Naive thymus-derived CD4-positive, alpha-beta T cell (primary cell): Measurements from ENCODE around the gene DMAP1. TPM values are rescaled to one million over a fixed set of nuclear protein-coding genes. Genes with fewer than 3 reads are reported as not detected.

Experiments
- ATAC-seq: fragments of 150-1000 bp; cut with Tn5 transposase; 2 replicates; pipeline ENCODE4 v1.10.0; 2021; ENCODE audit warnings: mild to moderate bottlenecking, moderate library complexity
- CTCF ChIA-PET: fragments of 350-600 bp; sonication (Branson Sonifier 250); formaldehyde crosslinking; loops from one replicate; lab custom pipeline; 2021; ENCODE audit warnings: antibody characterized with exemption; lab: Charles Lee
- POLR2A ChIA-PET: fragments of 350-600 bp; sonication (Branson Sonifier 250); formaldehyde crosslinking; loops from one replicate; lab custom pipeline; 2021; ENCODE audit warnings: antibody characterized with exemption, inconsistent platforms; lab: Charles Lee
- DNase-seq, 9 donors: peaks; one replicate each; pipeline versions ENCODE4 v3.0.0 to v3.0.0-alpha.2; 2020 to 2022; ENCODE audit warnings: mixed read lengths in 1 of 9
- H3K27ac ChIP-seq: one replicate; pipeline ENCODE4 v1.7.0; 2013; ENCODE audit warnings: mild to moderate bottlenecking, low read depth, low read length, moderate library complexity
- H3K27me3 ChIP-seq, 2 donors: one replicate each; pipeline ENCODE4 v1.7.0; 2013; ENCODE audit warnings: low read length in 2 of 2, mild to moderate bottlenecking in 2 of 2, moderate library complexity in 2 of 2; ENCODE audit not compliant: control insufficient read depth in 2 of 2, insufficient read depth in 2 of 2
- H3K36me3 ChIP-seq, 3 experiments: 1 replicate in 2 of 3; 2 replicates in 1 of 3; pipeline ENCODE4 v1.7.0; 2013; ENCODE audit warnings: low read length in 3 of 3, mild to moderate bottlenecking in 3 of 3, moderate library complexity in 1 of 3; ENCODE audit not compliant: insufficient read depth in 3 of 3, control insufficient read depth in 2 of 3
- H3K4me1 ChIP-seq, 2 donors: one replicate each; pipeline ENCODE4 v1.7.0; 2013; ENCODE audit warnings: low read length in 2 of 2, mild to moderate bottlenecking in 2 of 2, moderate library complexity in 1 of 2; ENCODE audit not compliant: control insufficient read depth in 2 of 2, insufficient read depth in 2 of 2
- H3K4me3 ChIP-seq: 2 replicates; pipeline ENCODE4 v1.7.0; 2013; ENCODE audit warnings: mild to moderate bottlenecking, low read length
- H3K9me3 ChIP-seq, 3 experiments: 1 replicate in 2 of 3; 2 replicates in 1 of 3; pipeline ENCODE4 v1.7.0; 2013; ENCODE audit warnings: low read length in 3 of 3; ENCODE audit not compliant: control insufficient read depth in 2 of 3
- H3K27ac Mint-ChIP-seq, 9 donors: one replicate each; pipeline ENCODE4 v1.8.0; 2020 to 2022; ENCODE audit warnings: mixed read lengths in 9 of 9, mild to moderate bottlenecking in 8 of 9, moderate library complexity in 5 of 9, inconsistent platforms in 2 of 9
- H3K27me3 Mint-ChIP-seq, 5 donors: one replicate each; pipeline ENCODE4 v1.8.0; 2021 to 2022; ENCODE audit warnings: mixed read lengths in 5 of 5, mild to moderate bottlenecking in 1 of 5
- H3K36me3 Mint-ChIP-seq, 5 donors: one replicate each; pipeline ENCODE4 v1.8.0; 2020 to 2022; ENCODE audit warnings: mixed read lengths in 5 of 5, mild to moderate bottlenecking in 3 of 5, inconsistent platforms in 1 of 5
- H3K4me1 Mint-ChIP-seq, 7 donors: one replicate each; pipeline ENCODE4 v1.8.0; 2020 to 2022; ENCODE audit warnings: mixed read lengths in 7 of 7, mild to moderate bottlenecking in 3 of 7, inconsistent platforms in 1 of 7
- H3K4me3 Mint-ChIP-seq, 10 donors: one replicate each; pipeline ENCODE4 v1.8.0; 2020 to 2022; ENCODE audit warnings: mild to moderate bottlenecking in 10 of 10, mixed read lengths in 10 of 10, moderate library complexity in 6 of 10, inconsistent platforms in 2 of 10
- H3K9me3 Mint-ChIP-seq, 11 donors: one replicate each; pipeline ENCODE4 v1.8.0; 2020 to 2022; ENCODE audit warnings: mixed read lengths in 11 of 11, mild to moderate bottlenecking in 4 of 11, inconsistent platforms in 1 of 11, moderate library complexity in 1 of 11
- intact Hi-C, 2 donors: fragments of 100-400 bp; cut with micrococcal nuclease; formaldehyde crosslinking; loops; one replicate each; pipeline ENCODE4 v1.15.1; 2023
- polyA plus RNA-seq, 2 donors: library from polyadenylated mRNA; unstranded; fragments of 300-500 nt; fragmentation: Illumina TruSeq; gene quantifications; one replicate each; pipeline ENCODE4 v1.2.3, GENCODE V29; 2021
- total RNA-seq, 6 experiments: library from RNA in 5 of 6; stranded (reverse) in 5 of 6; gene quantifications; 1 replicate in 5 of 6; 2 replicates in 1 of 6; pipeline ENCODE4 v1.2.3 and lab custom pipeline; 2021 to 2026

DMAP1 gene
- total and polyA plus RNA-seq, 7 experiments from 2014 or later = 42.3 to 96.2 (median 60.0) TPM

DNA sequence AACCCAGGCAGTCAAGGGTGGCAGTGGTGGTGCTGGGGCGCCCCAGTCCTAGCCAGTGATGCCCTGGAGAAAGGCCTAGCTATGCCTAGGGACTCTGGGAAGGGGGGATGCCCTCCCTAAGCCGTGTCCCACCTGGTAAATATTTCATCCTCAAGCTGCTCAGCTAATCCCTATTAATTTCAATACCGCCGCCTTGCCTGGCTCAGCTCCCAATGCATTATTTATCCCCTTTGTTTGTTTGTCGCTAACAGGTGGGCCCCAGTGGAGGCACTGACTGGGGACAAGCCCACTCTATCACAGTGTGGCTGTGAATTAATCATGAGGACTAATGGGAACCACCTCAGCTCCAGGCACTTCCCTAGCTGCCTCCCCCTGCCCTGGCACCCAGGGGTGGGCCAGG is 22.5 kb downstream of the DMAP1 start:
- ChIA-PET POLR2A (no interaction called here), CTCF (interaction anchor here (0.8 kb wide), 1 partner anchor 18 kb away, joined by 3 read pairs; no protein-coding TSS in a partner anchor)
- peaks cover 0 to 7% of the 10 kb centered on the region in 2 donors for H3K4me1 ChIP-seq
- ATAC-seq = no peak
- H3K27me3 Mint-ChIP-seq = no peaks in the 10 kb centered on the region
- H3K27ac Mint-ChIP-seq = peak overlapping the region in 1 of 9 donors; percentile 88
- H3K36me3 Mint-ChIP-seq = peaks cover 0 to 36% (median under 1%) of the 10 kb centered on the region in 5 donors
- H3K4me3 Mint-ChIP-seq = no peak overlapping the region
- no peaks in the 10 kb centered on the region for H3K9me3 ChIP-seq
- H3K9me3 Mint-ChIP-seq = peaks cover 0 to 1% (median 0%) of the 10 kb centered on the region in 11 donors
- intact Hi-C loops = no loop called here
- peaks cover 0 to 17% (median 0%) of the 10 kb centered on the region in 3 experiments for H3K36me3 ChIP-seq
- no peak overlapping the region for H3K4me3 ChIP-seq
- no peaks in the 10 kb centered on the region for H3K27me3 ChIP-seq
- DNase-seq = no peak
- no peak overlapping the region for H3K27ac ChIP-seq
- H3K4me1 Mint-ChIP-seq = peaks cover 5 to 27% (median 13%) of the 10 kb centered on the region in 7 donors

DNA sequence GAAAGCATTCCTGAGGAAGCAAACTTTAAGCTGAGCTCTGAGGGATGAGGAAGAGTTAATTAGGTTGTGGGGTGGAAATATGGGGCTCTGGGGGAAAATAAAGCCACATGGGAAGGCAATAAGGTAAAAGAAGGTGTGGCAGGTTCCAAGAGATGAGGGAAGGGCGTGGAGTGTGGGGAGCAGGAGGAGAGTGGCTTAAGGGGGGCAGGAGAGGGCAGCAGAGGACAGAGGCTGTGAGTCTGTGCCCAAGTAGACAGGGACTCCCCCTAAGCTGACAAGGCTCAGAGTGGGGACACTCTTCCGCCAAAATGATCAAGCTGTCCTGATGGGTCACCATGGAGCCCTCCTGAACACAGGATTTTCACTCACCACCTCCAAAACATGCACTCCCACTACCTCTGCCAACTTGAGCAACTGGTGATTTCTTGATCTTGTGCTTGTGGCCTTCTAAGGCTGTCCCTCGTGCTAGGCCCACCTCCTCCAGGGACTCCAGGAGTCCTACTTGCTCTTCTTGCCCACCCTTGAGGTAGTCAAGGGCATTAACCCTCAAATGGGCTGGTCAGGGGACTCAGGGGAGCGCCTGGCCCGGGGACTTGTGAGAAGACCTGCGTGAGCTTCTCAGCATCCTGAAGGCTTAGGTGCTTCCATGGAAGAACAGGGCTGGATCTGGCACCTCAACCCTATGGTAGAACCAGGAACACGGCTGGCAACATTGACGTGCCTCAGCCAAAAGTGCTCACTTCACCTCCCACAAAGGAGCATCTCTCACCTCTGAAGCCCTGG is 23.4 kb downstream of the DMAP1 start:
- peaks cover 0 to 7% of the 10 kb centered on the region in 2 donors for H3K4me1 ChIP-seq
- H3K9me3 ChIP-seq = no peaks in the 10 kb centered on the region
- DNase-seq (no peak), ATAC-seq (no peak)
- peaks cover 7 to 29% (median 13%) of the 10 kb centered on the region in 7 donors for H3K4me1 Mint-ChIP-seq
- H3K27me3 ChIP-seq = no peaks in the 10 kb centered on the region
- intact Hi-C loops = no loop called here
- peaks cover 0 to 1% (median 0%) of the 10 kb centered on the region in 11 donors for H3K9me3 Mint-ChIP-seq
- POLR2A ChIA-PET = no interaction called here
- no peaks in the 10 kb centered on the region for H3K27me3 Mint-ChIP-seq
- CTCF ChIA-PET = interaction anchor here (0.7 to 0.8 kb wide), 2 partner anchors 19 to 29 kb away, joined by 3 to 4 read pairs; no protein-coding TSS in a partner anchor
- H3K36me3 Mint-ChIP-seq = peaks cover 0 to 34% (median 0%) of the 10 kb centered on the region in 5 donors
- peaks cover 0 to 15% (median 0%) of the 10 kb centered on the region in 3 experiments for H3K36me3 ChIP-seq
- no peak overlapping the region for H3K27ac ChIP-seq
- H3K27ac Mint-ChIP-seq = peak overlapping the region in 3 of 9 donors; percentile 12 to 65 (median 44)
- H3K4me3 ChIP-seq = no peak overlapping the region
- no peak overlapping the region for H3K4me3 Mint-ChIP-seq

DNA sequence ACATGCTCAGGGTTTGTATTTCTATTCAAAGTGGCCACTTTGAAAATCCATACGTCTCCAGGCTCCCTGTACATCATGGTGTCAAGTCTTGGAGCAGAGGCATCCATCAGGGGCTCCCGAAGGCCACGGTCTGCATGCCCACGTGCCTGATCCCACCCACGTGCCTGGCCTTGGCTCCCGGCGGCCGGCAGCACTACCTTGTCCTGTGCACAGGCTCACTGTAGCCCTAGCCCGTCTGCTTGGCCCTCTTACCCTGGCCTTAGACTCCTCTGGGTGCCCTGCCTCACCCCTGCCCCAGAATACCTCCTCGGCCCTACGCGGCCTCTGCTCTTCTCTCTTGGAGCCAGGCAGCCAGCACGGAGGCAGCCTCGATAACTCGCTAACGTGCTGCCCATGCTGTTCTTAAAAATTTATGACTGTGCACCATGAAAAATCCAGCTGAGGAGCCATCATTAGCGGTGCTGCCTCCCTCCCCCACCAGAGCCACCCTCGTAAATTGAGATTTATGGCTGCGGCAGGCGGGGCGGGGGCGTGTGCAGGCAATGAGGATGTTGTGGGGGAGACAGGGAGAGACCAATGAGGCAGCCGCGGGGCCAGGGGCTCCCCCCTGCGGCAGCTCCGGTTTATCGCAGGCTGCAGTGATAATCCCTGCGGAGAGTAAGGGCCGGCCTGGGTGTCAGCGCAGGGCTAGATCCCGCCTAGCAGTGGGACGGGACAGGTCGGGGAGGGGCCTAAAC is 24.6 kb downstream of the DMAP1 start:
- ChIA-PET CTCF (interaction anchor here (0.7 kb wide), 1 partner anchor 28 kb away, joined by 4 read pairs; no protein-coding TSS in a partner anchor), POLR2A (no interaction called here)
- H3K9me3 ChIP-seq = no peaks in the 10 kb centered on the region
- Mint-ChIP-seq H3K9me3 (peaks cover 0 to 1% (median 0%) of the 10 kb centered on the region in 11 donors), H3K36me3 (peaks cover 0 to 23% (median 0%) of the 10 kb centered on the region in 5 donors), H3K4me1 (peaks cover 9 to 29% (median 13%) of the 10 kb centered on the region in 7 donors), H3K27me3 (no peaks in the 10 kb centered on the region), H3K4me3 (peak overlapping the region in 2 of 10 donors; percentile 31 to 43), H3K27ac (peak overlapping the region in 3 of 9 donors; percentile 52 to 65 (median 57))
- intact Hi-C loops = loop anchor here in 1 of 2 donors (2.0 kb wide), 1 partner anchor 21 kb away; no protein-coding TSS in a partner anchor
- ATAC-seq (peak; percentile 95), DNase-seq (peak; percentile 25 to 51 (median 33))
- peaks cover 0 to 7% of the 10 kb centered on the region in 2 donors for H3K4me1 ChIP-seq
- H3K27ac ChIP-seq = no peak overlapping the region
- H3K27me3 ChIP-seq = no peaks in the 10 kb centered on the region
- peaks cover 0 to 5% (median 0%) of the 10 kb centered on the region in 3 experiments for H3K36me3 ChIP-seq
- no peak overlapping the region for H3K4me3 ChIP-seq

DNA sequence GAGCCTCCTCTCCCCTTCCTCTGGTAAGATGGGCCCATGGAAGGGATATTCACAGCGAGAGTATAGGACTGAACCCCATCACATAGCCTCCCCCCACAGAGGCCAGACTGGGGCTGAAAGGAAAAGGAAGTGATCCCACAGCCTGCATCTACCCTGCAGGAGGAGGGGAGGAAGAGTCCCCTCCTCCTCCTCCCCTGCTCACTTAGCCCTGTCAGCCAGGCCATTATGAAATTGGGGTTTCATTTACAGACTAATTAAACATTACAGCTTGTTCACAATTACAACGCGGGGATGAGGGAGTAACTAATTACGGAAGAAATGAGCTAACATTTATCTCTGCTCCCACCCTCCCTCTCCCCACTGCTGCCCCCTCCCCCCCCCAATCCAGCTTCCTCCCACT is 25.4 kb downstream of the DMAP1 start:
- ChIA-PET POLR2A (no interaction called here), CTCF (interaction anchor here (1.1 kb wide), 1 partner anchor 13 kb away, joined by 3 read pairs; no protein-coding TSS in a partner anchor)
- Histone ChIP-seq H3K4me1 (peaks cover 0 to 7% of the 10 kb centered on the region in 2 donors), H3K27me3 (no peaks in the 10 kb centered on the region), H3K27ac (no peak overlapping the region), H3K36me3 (peaks cover 0 to 5% (median 0%) of the 10 kb centered on the region in 3 experiments), H3K9me3 (no peaks in the 10 kb centered on the region), H3K4me3 (no peak overlapping the region)
- Mint-ChIP-seq H3K27ac (no peak overlapping the region), H3K27me3 (no peaks in the 10 kb centered on the region), H3K4me1 (peaks cover 9 to 28% (median 13%) of the 10 kb centered on the region in 7 donors), H3K4me3 (no peak overlapping the region), H3K9me3 (peaks cover 0 to 1% (median 0%) of the 10 kb centered on the region in 11 donors), H3K36me3 (peaks cover 0 to 15% (median 0%) of the 10 kb centered on the region in 5 donors)
- intact Hi-C loops = loop anchor here in 1 of 2 donors (2.0 kb wide), 1 partner anchor 22 kb away; no protein-coding TSS in a partner anchor
- ATAC-seq (no peak), DNase-seq (no peak)

DNA sequence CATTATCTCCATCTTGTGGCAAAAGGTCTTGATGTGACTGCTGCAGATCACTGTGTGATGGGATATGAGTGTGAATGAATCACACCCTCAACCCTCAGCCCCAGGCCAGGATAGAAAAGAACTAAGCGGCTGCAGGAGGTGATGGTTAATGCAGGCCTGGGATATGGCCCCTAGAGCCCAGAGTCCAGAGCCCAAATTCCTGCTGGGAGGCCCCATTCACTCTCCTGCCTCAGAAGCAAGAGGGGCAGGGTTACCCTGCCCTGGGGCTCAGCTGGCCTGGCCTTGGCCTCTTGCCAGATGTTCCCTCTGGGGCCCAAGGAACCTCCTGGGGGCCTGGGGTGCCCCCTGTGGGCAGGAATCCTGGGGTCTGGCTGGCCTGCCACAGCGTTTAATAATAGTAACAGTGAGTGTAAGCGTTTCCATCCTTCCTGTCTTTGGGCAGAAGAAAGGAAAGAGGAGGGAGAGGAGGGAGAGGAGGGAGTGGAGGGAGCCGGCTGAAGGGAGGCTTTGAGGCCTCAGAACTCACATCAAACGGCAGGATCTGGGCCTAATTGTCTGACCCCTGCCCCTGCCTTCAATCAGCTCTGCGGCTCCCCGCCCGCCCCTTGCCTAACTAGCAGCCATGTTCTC is 26.2 kb downstream of the DMAP1 start:
- Mint-ChIP-seq H3K36me3 (peaks cover 0 to 15% (median 0%) of the 10 kb centered on the region in 5 donors), H3K27me3 (no peaks in the 10 kb centered on the region), H3K4me3 (no peak overlapping the region), H3K9me3 (peaks cover 0 to 1% (median 0%) of the 10 kb centered on the region in 11 donors), H3K4me1 (peaks cover 9 to 24% (median 13%) of the 10 kb centered on the region in 7 donors), H3K27ac (peak overlapping the region in 2 of 9 donors; percentile 28 to 72)
- POLR2A ChIA-PET = no interaction called here
- peaks cover 0 to 7% of the 10 kb centered on the region in 2 donors for H3K4me1 ChIP-seq
- CTCF ChIA-PET = interaction anchor here (1.1 kb wide), 1 partner anchor 14 kb away, joined by 3 read pairs; no protein-coding TSS in a partner anchor
- H3K4me3 ChIP-seq = no peak overlapping the region
- H3K9me3 ChIP-seq = no peaks in the 10 kb centered on the region
- intact Hi-C loops = loop anchor here in 1 of 2 donors (2.0 kb wide), 1 partner anchor 23 kb away; no protein-coding TSS in a partner anchor
- ATAC-seq = no peak
- DNase-seq = no peak
- no peaks in the 10 kb centered on the region for H3K27me3 ChIP-seq
- H3K36me3 ChIP-seq = peaks cover 0 to 11% (median 0%) of the 10 kb centered on the region in 3 experiments
- no peak overlapping the region for H3K27ac ChIP-seq
